Fibroblast of the conjunctiva (primary cell): ENCODE data around the gene ADAM12.
"Not testable (repeated sequence)": the region's sequence is repeated elsewhere in the genome, so short reads cannot be mapped to it uniquely, and the experiment has no call there.

Experiments
- DNase-seq: peaks from one replicate; pipeline ENCODE4 v3.0.0-alpha.2; 2010; ENCODE audit warnings: low read depth

Gene ADAM12

GRCh38 chr10:126054191-126054590 lies 334.1 kb downstream of the ADAM12 start:
- no peak for DNase-seq

- DNase-seq: no peak
Observed at GRCh38 chr10:126052171-126052570, 336.1 kb downstream of the ADAM12 start.

- DNase-seq: no peak
Observed at GRCh38 chr10:126049759-126050700, 338.2 kb downstream of the ADAM12 start.

GRCh38 chr10:126047749-126048148 lies 340.5 kb downstream of the ADAM12 start:
- not testable (repeated sequence) for DNase-seq

GRCh38 chr10:126046831-126047230 lies 341.4 kb downstream of the ADAM12 start:
- DNase-seq: no peak

GRCh38 chr10:126045861-126046260 lies 342.4 kb downstream of the ADAM12 start:
- DNase-seq: no peak

GRCh38 chr10:126043389-126043788 lies 344.9 kb downstream of the ADAM12 start:
- DNase-seq: no peak

- no peak for DNase-seq
Observed at GRCh38 chr10:126042906-126043305, 345.4 kb downstream of the ADAM12 start.

GRCh38 chr10:126042354-126042753 lies 345.9 kb downstream of the ADAM12 start:
- no peak for DNase-seq

- no peak for DNase-seq
Observed at GRCh38 chr10:126041804-126042231, 346.5 kb downstream of the ADAM12 start.

GRCh38 chr10:126041117-126041516 lies 347.2 kb downstream of the ADAM12 start:
- DNase-seq: no peak

- DNase-seq: no peak
Observed at GRCh38 chr10:126037946-126038345, 350.3 kb downstream of the ADAM12 start.

- no peak for DNase-seq
Observed at GRCh38 chr10:126036515-126036914, 351.8 kb downstream of the ADAM12 start.

GRCh38 chr10:126034586-126034985 lies 353.7 kb downstream of the ADAM12 start:
- DNase-seq: no peak

- no peak for DNase-seq
Observed at GRCh38 chr10:126029999-126030398, 358.3 kb downstream of the ADAM12 start.

GRCh38 chr10:126027692-126028091 lies 360.6 kb downstream of the ADAM12 start:
- DNase-seq: no peak

GRCh38 chr10:126022841-126023240 lies 365.4 kb downstream of the ADAM12 start:
- DNase-seq: no peak

GRCh38 chr10:126021833-126022500 lies 366.3 kb downstream of the ADAM12 start:
- DNase-seq: no peak

GRCh38 chr10:126017961-126018560 lies 370.2 kb downstream of the ADAM12 start:
- no peak for DNase-seq

GRCh38 chr10:126016882-126017281 lies 371.4 kb downstream of the ADAM12 start:
- DNase-seq: no peak

GRCh38 chr10:126016156-126016805 lies 372.0 kb downstream of the ADAM12 start:
- no peak for DNase-seq

- no peak for DNase-seq
Observed at GRCh38 chr10:126015413-126015812, 372.9 kb downstream of the ADAM12 start.
